Measurements from ENCODE around the gene SLC39A3.

The SLC39A3 gene

GRCh38 chr19:2720777-2721569 lies 18.8 kb downstream of the SLC39A3 start, which contains the start of gene DIRAS1:
TSS of gene DIRAS1 (minus strand) at chr19:2721372. CDS start at chr19:2717806, 3,566 bp downstream.
- TF ChIP-seq REST (IDR thresholded peaks at IDR 0.05; ENCODE audit: low read depth) (peak; percentile 77), ZBTB7A (IDR thresholded peaks at IDR 0.05; ENCODE audit: low read depth) (peak; percentile 52; the same call in 1 of the 2 replicates), RAD21 (IDR thresholded peaks at IDR 0.05; ENCODE audit: low read depth) (no peak)

- TF ChIP-seq TAF1 (IDR thresholded peaks at IDR 0.05; ENCODE audit: low read depth): no peak
- no peak for TF ChIP-seq EGR1 (IDR thresholded peaks at IDR 0.05)
- TF ChIP-seq RAD21 (IDR thresholded peaks at IDR 0.05; ENCODE audit: low read depth): no peak
- no peak for TF ChIP-seq FOXM1 (IDR thresholded peaks at IDR 0.05; ENCODE audit: borderline replicate concordance, low read depth)
- no peak for TF ChIP-seq REST (IDR thresholded peaks at IDR 0.05; ENCODE audit: low read depth)
- TF ChIP-seq ZBTB7A (IDR thresholded peaks at IDR 0.05; ENCODE audit: low read depth): no peak
Measured at GRCh38 chr19:2719920-2720776, 19.7 kb downstream of the SLC39A3 start.

GRCh38 chr19:2719232-2719735 lies 20.5 kb downstream of the SLC39A3 start:
- no peak for TF ChIP-seq USF1 (IDR thresholded peaks at IDR 0.05)
- TF ChIP-seq ZBTB7A (IDR thresholded peaks at IDR 0.05; ENCODE audit: low read depth): no peak
- no peak for TF ChIP-seq FOXM1 (IDR thresholded peaks at IDR 0.05; ENCODE audit: borderline replicate concordance, low read depth)
- TF ChIP-seq TAF1 (IDR thresholded peaks at IDR 0.05; ENCODE audit: low read depth): no peak

- no peak for TF ChIP-seq EGR1 (IDR thresholded peaks at IDR 0.05)
- TF ChIP-seq REST (IDR thresholded peaks at IDR 0.05; ENCODE audit: low read depth): no peak
- no peak for TF ChIP-seq MAX (IDR thresholded peaks at IDR 0.05)
Measured at GRCh38 chr19:2717638-2718541, 21.9 kb downstream of the SLC39A3 start.

Measured in Ishikawa (cell line).